PC-3 (cell line): ENCODE results near the gene RTN3. TPM values are rescaled to one million over a fixed set of nuclear protein-coding genes. Genes with fewer than 3 reads are reported as not detected.

Experiments used
- ATAC-seq: fragments of 200-7000 bp; cut with Tn5 transposase; 2 replicates; pipeline ENCODE4 v1.9.1; 2020; ENCODE audit warnings: mild to moderate bottlenecking, moderate library complexity
- BruUV-seq: library from RNA; stranded (reverse); fragments of 400-500 nt; replicated peaks from 2 replicates; lab custom pipeline; 2021; lab: Mats Ljungman, UMichigan
- CTCF ChIA-PET: fragments of 300-600 bp; sonication (Branson Sonifier 250); formaldehyde crosslinking; loops from one replicate; lab custom pipeline; 2022; ENCODE audit warnings: antibody characterized with exemption; lab: Charles Lee
- POLR2A ChIA-PET: fragments of 300-600 bp; sonication (Branson Sonifier 250); formaldehyde crosslinking; loops from one replicate; lab custom pipeline; 2022; ENCODE audit warnings: antibody characterized with exemption; ENCODE audit not compliant: unreplicated experiment; lab: Charles Lee
- DNase-seq: peaks from one replicate; pipeline ENCODE4 v3.0.0-alpha.2; 2015
- H2AFZ ChIP-seq: fragments of 300-600 bp; sonication (generic); 2 replicates; pipeline ENCODE4 v1.6.0; 2016; ENCODE audit warnings: antibody characterized with exemption, low read length
- H3F3A ChIP-seq: fragments of 300-600 bp; sonication (generic); one replicate; pipeline ENCODE4 v1.6.0; 2017; ENCODE audit warnings: antibody characterized with exemption, low read length, control low read depth, mild to moderate bottlenecking; ENCODE audit not compliant: unreplicated experiment
- H3K27ac ChIP-seq: fragments of 300-600 bp; sonication (generic); 2 replicates; pipeline ENCODE4 v1.5.1; 2016; ENCODE audit warnings: mild to moderate bottlenecking, low read length
- H3K27me3 ChIP-seq: fragments of 300-600 bp; sonication (generic); 2 replicates; pipeline ENCODE4 v1.6.1; 2016; ENCODE audit warnings: low read length, mixed read lengths
- H3K36me3 ChIP-seq: fragments of 300-600 bp; sonication (generic); 2 replicates; pipeline ENCODE4 v1.6.1; 2016; ENCODE audit warnings: low read depth, mixed run types, low read length, mixed read lengths
- H3K4me1 ChIP-seq: fragments of 300-600 bp; sonication (generic); 2 replicates; pipeline ENCODE4 v1.5.1; 2016; ENCODE audit warnings: low read length; ENCODE audit not compliant: insufficient read depth
- H3K4me2 ChIP-seq: fragments of 300-600 bp; sonication (generic); 2 replicates; pipeline ENCODE4 v1.6.0; 2016; ENCODE audit warnings: low read length
- H3K4me3 ChIP-seq: fragments of 300-600 bp; sonication (generic); 2 replicates; pipeline ENCODE4 v1.5.1; 2016; ENCODE audit warnings: mild to moderate bottlenecking, low read length, mixed read lengths
- H3K79me2 ChIP-seq: fragments of 300-600 bp; sonication (generic); 2 replicates; pipeline ENCODE4 v1.6.1; 2017; ENCODE audit warnings: low read length, mixed read lengths
- H3K9ac ChIP-seq: fragments of 300-600 bp; sonication (generic); 2 replicates; pipeline ENCODE4 v1.6.0; 2016; ENCODE audit warnings: mild to moderate bottlenecking, low read length
- H3K9me2 ChIP-seq: fragments of 300-600 bp; sonication (generic); replicated peaks from 2 replicates; pipeline ENCODE4 v1.6.1; 2016; ENCODE audit warnings: mixed run types, low read length, mixed read lengths
- H3K9me3 ChIP-seq: fragments of 300-600 bp; sonication (generic); 2 replicates; pipeline ENCODE4 v1.6.1; 2016; ENCODE audit warnings: low read length, mixed read lengths
- H4K20me1 ChIP-seq: fragments of 300-600 bp; sonication (generic); 2 replicates; pipeline ENCODE4 v1.6.1; 2016; ENCODE audit warnings: low read length, mixed read lengths
- CTCF ChIP-seq: fragments of 300-600 bp; sonication (generic); conservative IDR thresholded peaks from 2 replicates; pipeline ENCODE4 v1.5.1; 2017; ENCODE audit warnings: antibody characterized with exemption, low read depth, mild to moderate bottlenecking, low read length
- EZH2 ChIP-seq: fragments of 300-600 bp; sonication (generic); IDR thresholded peaks from one replicate; pipeline ENCODE4 v1.6.1; 2017; ENCODE audit warnings: antibody characterized with exemption, mild to moderate bottlenecking, low read length; ENCODE audit not compliant: unreplicated experiment
- EZH2phosphoT487 ChIP-seq: fragments of 300-600 bp; sonication (generic); IDR thresholded peaks from 2 replicates; pipeline ENCODE4 v1.6.1; 2018; ENCODE audit warnings: mild to moderate bottlenecking, antibody characterized with exemption, low read length, borderline replicate concordance
- intact Hi-C: fragments of 100-400 bp; cut with micrococcal nuclease; formaldehyde crosslinking; loops from 2 replicates; pipeline ENCODE4 v1.9.0; 2023
- total RNA-seq: library from RNA; depleted of rRNA; stranded (reverse); fragments of >200 nt; gene quantifications from 2 replicates; pipeline ENCODE4 v1.2.3, GENCODE V29; 2014

The RTN3 gene
- total RNA-seq, 1 experiment from 2014 or later = 100 TPM

GRCh38 chr11:63749624-63750023 lies 68.3 kb downstream of the RTN3 start:
- Histone ChIP-seq H3K27ac (no peak overlapping the region), H3K27me3 (no peaks in the 10 kb centered on the region), H3F3A (no peaks in the 10 kb centered on the region), H3K36me3 (peaks cover 30% of the 10 kb centered on the region; the same call in 1 of the 2 replicates), H4K20me1 (0 out of 2 replicates have a peak, but pooled peaks cover 6% of the 10 kb centered on the region), H3K9ac (no peak overlapping the region), H3K9me3 (no peaks in the 10 kb centered on the region), H3K4me3 (no peak overlapping the region), H3K4me1 (no peaks in the 10 kb centered on the region), H3K79me2 (peaks cover 7% of the 10 kb centered on the region; the same call in 1 of the 2 replicates), H2AFZ (no peak overlapping the region), H3K9me2 (no peaks in the 10 kb centered on the region), H3K4me2 (no peak overlapping the region)
- ATAC-seq = no peak
- no peak for TF ChIP-seq EZH2phosphoT487
- no peak for TF ChIP-seq EZH2
- TF ChIP-seq CTCF = no peak
- no peak for DNase-seq
- ChIA-PET CTCF (no interaction called here), POLR2A (no interaction called here)
- BruUV-seq = no TSS peak
- intact Hi-C loops = no loop called here

- no peak for TF ChIP-seq CTCF
- TF ChIP-seq EZH2phosphoT487 = no peak
- no peak for TF ChIP-seq EZH2
- POLR2A ChIA-PET = no interaction called here
- DNase-seq (no peak), ATAC-seq (no peak)
- Histone ChIP-seq H3F3A (no peaks in the 10 kb centered on the region), H3K9ac (no peak overlapping the region), H3K4me3 (no peak overlapping the region), H3K9me3 (no peaks in the 10 kb centered on the region), H3K27me3 (no peaks in the 10 kb centered on the region), H3K36me3 (peaks cover 18% of the 10 kb centered on the region; the same call in 1 of the 2 replicates), H3K79me2 (no peaks in the 10 kb centered on the region), H3K4me1 (no peaks in the 10 kb centered on the region), H2AFZ (no peak overlapping the region), H3K9me2 (no peaks in the 10 kb centered on the region), H4K20me1 (no peaks in the 10 kb centered on the region), H3K4me2 (no peak overlapping the region), H3K27ac (no peak overlapping the region)
- intact Hi-C loops = no loop called here
- CTCF ChIA-PET = no interaction called here
- no TSS peak for BruUV-seq
These were observed 75.8 kb downstream of the RTN3 start for GRCh38 chr11:63756919-63757761.

- H3K9me3 ChIP-seq = no peaks in the 10 kb centered on the region
- H3K27me3 ChIP-seq = no peaks in the 10 kb centered on the region
- no peak overlapping the region for H2AFZ ChIP-seq
- no peak for ATAC-seq
- H3K4me2 ChIP-seq = no peak overlapping the region
- H3K4me1 ChIP-seq = no peaks in the 10 kb centered on the region
- no peak for TF ChIP-seq EZH2phosphoT487
- TF ChIP-seq CTCF = no peak
- ChIA-PET POLR2A (no interaction called here), CTCF (no interaction called here)
- intact Hi-C loops = loop anchor here (10.0 kb wide), 1 partner anchor 384 kb away; no protein-coding TSS in a partner anchor
- H3K36me3 ChIP-seq = peaks cover 8% of the 10 kb centered on the region; the same call in 1 of the 2 replicates
- H3K9ac ChIP-seq = no peak overlapping the region
- H3F3A ChIP-seq = no peaks in the 10 kb centered on the region
- H3K4me3 ChIP-seq = no peak overlapping the region
- H4K20me1 ChIP-seq = no peaks in the 10 kb centered on the region
- H3K79me2 ChIP-seq = no peaks in the 10 kb centered on the region
- no peak for DNase-seq
- H3K27ac ChIP-seq = no peak overlapping the region
- no peaks in the 10 kb centered on the region for H3K9me2 ChIP-seq
- no TSS peak for BruUV-seq
These were observed 79.3 kb downstream of the RTN3 start for GRCh38 chr11:63760487-63761079.
